GM18868 (cell line): ENCODE results near the gene TBC1D8.

ENCODE experiments used
- ATAC-seq: cut with Tn5 transposase; IDR thresholded peaks from one replicate; pipeline ENCODE4 v1.9.1; 2021; ENCODE audit warnings: mild to moderate bottlenecking, moderate library complexity; ENCODE audit not compliant: unreplicated experiment

TBC1D8 gene

GRCh38 chr2:101004620-101005325 lies 146.4 kb downstream of the TBC1D8 start:
- no peak for ATAC-seq

- ATAC-seq: no peak
These were observed 147.9 kb downstream of the TBC1D8 start for GRCh38 chr2:101003278-101003775.

- no peak for ATAC-seq
These were observed 148.5 kb downstream of the TBC1D8 start for GRCh38 chr2:101002562-101003277.

GRCh38 chr2:101001691-101002561 lies 149.3 kb downstream of the TBC1D8 start, which contains the start of gene RPL31:
RPL31 (plus strand) TSS chr2:101002289; CDS start chr2:101002702, 413 bp downstream.
- peak; percentile 96 for ATAC-seq

- ATAC-seq: no peak
These were observed 151.2 kb downstream of the TBC1D8 start for GRCh38 chr2:100999995-101000394.

GRCh38 chr2:100998235-100998573 lies 153.0 kb downstream of the TBC1D8 start:
- ATAC-seq: no peak

GRCh38 chr2:100997509-100998234 lies 153.5 kb downstream of the TBC1D8 start:
- no peak for ATAC-seq

GRCh38 chr2:100995309-100996075 lies 155.7 kb downstream of the TBC1D8 start:
- ATAC-seq: no peak

- no peak for ATAC-seq
These were observed 157.9 kb downstream of the TBC1D8 start for GRCh38 chr2:100993294-100993693.

GRCh38 chr2:100992262-100992661 lies 158.9 kb downstream of the TBC1D8 start:
- ATAC-seq: no peak

GRCh38 chr2:100991404-100991773 lies 159.8 kb downstream of the TBC1D8 start:
- ATAC-seq: no peak

- no peak for ATAC-seq
These were observed 160.4 kb downstream of the TBC1D8 start for GRCh38 chr2:100990650-100991403.

- ATAC-seq: no peak
These were observed 161.0 kb downstream of the TBC1D8 start for GRCh38 chr2:100990166-100990565.

- no peak for ATAC-seq
These were observed 161.5 kb downstream of the TBC1D8 start for GRCh38 chr2:100989666-100990065.

GRCh38 chr2:100988630-100989417 lies 162.4 kb downstream of the TBC1D8 start:
- ATAC-seq: no peak

GRCh38 chr2:100987974-100988373 lies 163.2 kb downstream of the TBC1D8 start:
- ATAC-seq: no peak

GRCh38 chr2:100987536-100987935 lies 163.6 kb downstream of the TBC1D8 start:
- ATAC-seq: no peak

- ATAC-seq: no peak
These were observed 165.0 kb downstream of the TBC1D8 start for GRCh38 chr2:100986157-100986556.
